SJSA1 (cell line): ENCODE data around the gene TERB1. TPM values are rescaled to one million over a fixed set of nuclear protein-coding genes. Genes with fewer than 3 reads are reported as not detected.
A peak's percentile ranks its signal among the peaks of the same experiment; 100 is the strongest.
"Not testable (repeated sequence)": the region's sequence is repeated elsewhere in the genome, so short reads cannot be mapped to it uniquely, and the experiment has no call there.

ENCODE experiments used
- DNase-seq, 2 experiments: peaks; one replicate each; pipeline ENCODE4 v3.0.0-alpha.2; 2015 to 2020; ENCODE audit warnings: low spot score in 2 of 2, low read depth in 1 of 2
- H3K27ac ChIP-seq: fragments of 250-450 bp; sonication (Bioruptor Pico); 2 replicates; pipeline ENCODE4 v1.5.1; 2020; ENCODE audit warnings: mild to moderate bottlenecking, moderate library complexity
- H3K27me3 ChIP-seq: fragments of 250-450 bp; sonication (Bioruptor Pico); replicated peaks from 2 replicates; pipeline ENCODE4 v1.5.1; 2020; ENCODE audit warnings: mild to moderate bottlenecking, moderate library complexity
- H3K36me3 ChIP-seq: fragments of 250-450 bp; sonication (Bioruptor Pico); 2 replicates; pipeline ENCODE4 v1.5.1; 2020; ENCODE audit warnings: mild to moderate bottlenecking
- H3K4me1 ChIP-seq: fragments of 250-450 bp; sonication (Bioruptor Pico); replicated peaks from 2 replicates; pipeline ENCODE4 v1.6.1; 2021; ENCODE audit warnings: mild to moderate bottlenecking
- H3K4me3 ChIP-seq: fragments of 250-450 bp; sonication (Bioruptor Pico); 2 replicates; pipeline ENCODE4 v1.5.1; 2020; ENCODE audit warnings: mild to moderate bottlenecking
- H3K9me3 ChIP-seq: fragments of 250-450 bp; sonication (Bioruptor Pico); replicated peaks from 2 replicates; pipeline ENCODE4 v1.5.1; 2020; ENCODE audit warnings: mild to moderate bottlenecking
- total RNA-seq: library from RNA; depleted of rRNA; stranded (reverse); fragments of >200 nt; shearing (Covaris generic); gene quantifications from 2 replicates; pipeline ENCODE4 v1.2.3, GENCODE V29; 2014

The TERB1 gene
- total RNA-seq, 1 experiment from 2014 or later, result 0.05 TPM

- no peak overlapping the region for H3K27ac ChIP-seq
- H3K4me1 ChIP-seq, result no peaks in the 10 kb centered on the region
- H3K36me3 ChIP-seq, result no peaks in the 10 kb centered on the region
- no peaks in the 10 kb centered on the region for H3K9me3 ChIP-seq
- no peak for DNase-seq
- H3K4me3 ChIP-seq, result no peak overlapping the region
- H3K27me3 ChIP-seq, result peaks cover 8% of the 10 kb centered on the region
Observed at GRCh38 chr16:66798161-66798560, 3.2 kb downstream of the TERB1 start.

DNA sequence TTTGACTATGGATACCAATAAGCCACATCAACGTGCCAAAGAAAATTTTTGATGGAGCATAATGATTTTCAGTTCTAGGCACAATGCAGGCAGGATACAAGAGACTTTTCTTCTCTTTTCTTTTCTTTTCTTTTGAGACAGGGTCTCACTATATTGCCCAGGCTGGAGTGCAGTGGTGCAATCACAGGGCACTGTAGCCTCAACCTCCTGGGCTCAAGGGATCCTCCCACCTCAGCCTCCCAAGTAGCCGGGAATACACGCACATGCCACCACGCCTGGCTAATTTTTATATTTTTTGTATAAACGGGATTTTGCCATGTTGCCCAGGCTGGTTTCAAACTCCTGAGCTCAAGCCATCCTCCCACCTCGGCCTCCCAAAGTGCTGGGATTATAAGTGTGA is 7.4 kb downstream of the TERB1 start:
- H3K4me3 ChIP-seq, H3K9me3 ChIP-seq, H3K36me3 ChIP-seq, H3K4me1 ChIP-seq, H3K27ac ChIP-seq, DNase-seq: not testable (repeated sequence)
- peaks cover 12% of the 10 kb centered on the region for H3K27me3 ChIP-seq

DNA sequence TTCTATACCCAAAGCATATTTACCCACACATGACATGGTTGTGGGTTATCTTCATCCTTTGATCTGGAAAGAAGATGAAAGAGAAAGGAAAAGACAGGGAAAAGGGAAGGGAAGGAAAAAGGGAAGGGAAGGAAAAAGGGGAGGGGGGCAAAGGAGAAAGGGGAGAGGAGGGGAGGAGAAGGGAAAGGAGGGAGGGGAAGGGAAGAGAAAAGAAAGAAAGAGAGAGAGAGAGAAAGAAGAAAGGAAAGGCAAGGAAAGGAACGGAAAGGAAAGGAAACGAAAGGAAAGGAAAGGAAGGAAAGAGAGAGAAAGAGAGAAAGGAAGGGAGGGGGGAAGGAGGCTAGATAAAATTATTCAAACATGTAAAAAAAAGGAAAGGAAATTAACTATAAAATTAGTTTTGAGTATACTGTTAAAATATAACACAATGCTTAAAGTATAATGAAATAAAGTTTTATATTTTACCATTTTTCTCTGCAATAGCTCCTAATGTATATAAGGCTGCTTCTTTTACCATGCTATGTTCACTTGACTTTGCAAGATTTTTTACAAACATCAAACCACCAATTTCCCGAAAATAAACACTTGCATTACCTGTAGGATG is 11.2 kb downstream of the TERB1 start:
- no peak overlapping the region for H3K4me3 ChIP-seq
- no peaks in the 10 kb centered on the region for H3K36me3 ChIP-seq
- H3K27ac ChIP-seq, result no peak overlapping the region
- DNase-seq, result no peak
- H3K27me3 ChIP-seq, result peaks cover 10% of the 10 kb centered on the region; the same call in 1 of the 2 replicates
- no peaks in the 10 kb centered on the region for H3K9me3 ChIP-seq
- no peaks in the 10 kb centered on the region for H3K4me1 ChIP-seq

GRCh38 chr16:66787427-66787826 is 14.0 kb downstream of the TERB1 start:
- DNase-seq, result no peak
- Histone ChIP-seq H3K36me3 (no peaks in the 10 kb centered on the region), H3K4me1 (no peaks in the 10 kb centered on the region), H3K27ac (no peak overlapping the region), H3K4me3 (no peak overlapping the region), H3K27me3 (peaks cover 7% of the 10 kb centered on the region; the same call in 1 of the 2 replicates), H3K9me3 (no peaks in the 10 kb centered on the region)

DNA sequence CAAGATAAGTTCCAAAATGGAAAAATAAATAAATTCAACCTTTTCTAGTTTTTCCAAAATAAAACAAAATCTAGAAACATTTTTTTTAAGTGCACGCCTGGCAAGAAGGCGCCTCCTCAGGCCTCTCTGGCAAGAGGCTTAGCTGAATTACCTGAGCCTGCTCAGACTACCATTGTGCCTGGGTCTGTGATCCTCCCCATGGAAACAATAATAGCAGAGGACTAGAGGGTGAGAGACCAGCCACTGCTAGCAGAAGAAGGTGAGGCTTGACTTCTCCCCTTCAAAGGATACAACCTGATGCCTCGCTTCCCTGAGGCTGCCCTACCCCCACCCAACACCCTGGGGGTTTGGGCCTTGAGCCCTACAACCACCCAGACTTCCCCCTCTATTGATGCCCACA is 14.8 kb downstream of the TERB1 start:
- Histone ChIP-seq H3K9me3 (no peaks in the 10 kb centered on the region), H3K4me3 (no peak overlapping the region), H3K36me3 (no peaks in the 10 kb centered on the region), H3K27me3 (peaks cover 6% of the 10 kb centered on the region; the same call in 1 of the 2 replicates), H3K27ac (no peak overlapping the region), H3K4me1 (no peaks in the 10 kb centered on the region)
- no peak for DNase-seq

GRCh38 chr16:66776457-66776856 is 24.9 kb downstream of the TERB1 start:
- H3K4me1 ChIP-seq, result no peaks in the 10 kb centered on the region
- H3K36me3 ChIP-seq, result no peaks in the 10 kb centered on the region
- H3K9me3 ChIP-seq, result no peaks in the 10 kb centered on the region
- no peaks in the 10 kb centered on the region for H3K27me3 ChIP-seq
- no peak overlapping the region for H3K4me3 ChIP-seq
- no peak overlapping the region for H3K27ac ChIP-seq
- DNase-seq, result no peak

DNA sequence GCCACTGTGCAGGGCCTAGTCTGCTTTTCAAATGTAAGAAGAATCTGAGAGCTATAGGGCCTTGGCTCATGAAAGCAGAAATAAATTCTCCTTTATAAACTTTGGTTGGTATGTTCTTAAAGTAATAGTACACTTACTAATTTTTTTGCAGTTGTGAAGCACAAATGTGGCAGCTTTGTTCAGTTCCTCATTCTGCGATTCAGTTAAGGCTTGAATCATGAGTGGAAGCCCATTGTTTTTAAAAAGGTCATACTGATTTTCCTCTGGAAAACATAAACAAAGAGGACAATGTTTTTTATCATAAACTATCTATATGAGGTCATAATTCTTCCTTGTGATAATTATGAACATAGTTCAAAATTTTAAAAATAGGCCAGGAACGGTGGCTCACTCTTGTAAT is 26.4 kb downstream of the TERB1 start:
- H3K4me1 ChIP-seq, result no peaks in the 10 kb centered on the region
- H3K36me3 ChIP-seq, result no peaks in the 10 kb centered on the region
- H3K27me3 ChIP-seq, result no peaks in the 10 kb centered on the region
- H3K9me3 ChIP-seq, result no peaks in the 10 kb centered on the region
- DNase-seq, result no peak
- H3K27ac ChIP-seq, result no peak overlapping the region
- H3K4me3 ChIP-seq, result no peak overlapping the region

DNA sequence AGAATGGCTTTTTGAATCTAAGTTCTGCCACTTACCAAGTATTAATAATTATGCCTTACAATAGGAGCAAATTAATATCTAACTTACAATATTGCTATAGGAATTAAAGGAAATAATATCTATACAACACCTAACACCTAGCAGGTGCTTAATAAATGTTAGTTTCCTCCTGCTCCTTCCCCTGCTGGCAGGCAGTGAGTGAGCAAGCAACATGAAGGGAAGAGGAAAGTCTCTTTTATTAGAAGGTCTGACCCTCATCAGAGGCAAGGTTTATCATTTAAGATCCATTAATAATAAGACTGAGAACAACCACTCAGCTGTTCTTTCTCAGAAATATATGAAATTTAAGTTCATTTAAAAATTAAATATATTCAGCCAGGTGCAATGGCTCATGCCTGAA is 43.3 kb downstream of the TERB1 start:
- Histone ChIP-seq H3K9me3 (no peaks in the 10 kb centered on the region), H3K4me3 (no peak overlapping the region), H3K27ac (no peak overlapping the region), H3K36me3 (no peaks in the 10 kb centered on the region), H3K4me1 (no peaks in the 10 kb centered on the region), H3K27me3 (peaks cover 50% of the 10 kb centered on the region)
- DNase-seq, result no peak

DNA sequence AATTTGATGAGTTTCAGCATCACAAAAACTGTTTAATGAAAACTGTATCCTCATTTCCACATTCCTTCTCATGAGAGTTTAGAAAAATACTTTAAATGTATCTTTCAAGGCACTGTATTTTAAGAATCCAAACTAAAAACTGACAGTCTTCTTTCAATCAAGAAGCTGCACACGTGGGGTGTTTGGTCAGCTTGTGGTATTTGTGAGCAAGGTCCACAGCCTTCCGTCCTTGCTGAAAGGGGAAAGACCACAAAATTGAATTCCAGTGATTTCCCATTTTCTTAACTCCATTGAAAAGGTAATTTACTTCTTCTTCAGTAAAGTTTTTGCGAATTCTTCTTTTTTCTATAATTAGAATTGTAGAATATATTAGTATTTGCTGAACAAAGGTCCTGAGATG is 46.6 kb downstream of the TERB1 start:
- 0 out of 2 replicates have a peak, but pooled peaks cover 4% of the 10 kb centered on the region for H3K9me3 ChIP-seq
- H3K27ac ChIP-seq, result no peak overlapping the region
- peaks cover 16% of the 10 kb centered on the region for H3K36me3 ChIP-seq
- no peak for DNase-seq
- no peak overlapping the region for H3K4me3 ChIP-seq
- peaks cover 15% of the 10 kb centered on the region for H3K4me1 ChIP-seq
- peaks cover 46% of the 10 kb centered on the region for H3K27me3 ChIP-seq

- no peak for DNase-seq
- Histone ChIP-seq H3K27ac (no peak overlapping the region), H3K4me3 (no peak overlapping the region), H3K27me3 (peaks cover 46% of the 10 kb centered on the region), H3K9me3 (0 out of 2 replicates have a peak, but pooled peaks cover 4% of the 10 kb centered on the region), H3K4me1 (peaks cover 15% of the 10 kb centered on the region), H3K36me3 (peaks cover 22% of the 10 kb centered on the region)
Observed at GRCh38 chr16:66754211-66754610, 47.2 kb downstream of the TERB1 start.

DNA sequence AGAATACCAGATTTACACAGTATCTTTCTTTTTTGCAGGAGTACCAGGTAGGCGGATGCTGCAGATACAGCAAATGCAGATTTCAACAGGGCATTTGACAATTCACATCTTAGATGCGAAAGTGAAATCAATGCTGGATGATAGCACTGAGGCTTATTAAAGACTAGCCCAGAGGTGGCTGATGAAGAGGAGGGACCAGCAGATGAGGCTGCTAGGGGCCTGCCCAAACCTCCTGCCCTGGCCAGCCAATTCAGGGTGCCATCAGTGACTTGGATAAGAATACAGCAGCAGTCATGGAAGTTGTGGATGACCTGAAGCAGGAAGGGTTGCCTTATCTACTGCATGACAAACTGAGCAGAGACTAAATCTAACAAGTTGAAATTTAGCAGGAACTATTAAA is 48.4 kb downstream of the TERB1 start:
- no peak for DNase-seq
- Histone ChIP-seq H3K36me3 (peaks cover 35% of the 10 kb centered on the region), H3K4me3 (no peak overlapping the region), H3K4me1 (peaks cover 15% of the 10 kb centered on the region), H3K27me3 (peaks cover 41% of the 10 kb centered on the region), H3K27ac (no peak overlapping the region), H3K9me3 (0 out of 2 replicates have a peak, but pooled peaks cover 4% of the 10 kb centered on the region)

DNA sequence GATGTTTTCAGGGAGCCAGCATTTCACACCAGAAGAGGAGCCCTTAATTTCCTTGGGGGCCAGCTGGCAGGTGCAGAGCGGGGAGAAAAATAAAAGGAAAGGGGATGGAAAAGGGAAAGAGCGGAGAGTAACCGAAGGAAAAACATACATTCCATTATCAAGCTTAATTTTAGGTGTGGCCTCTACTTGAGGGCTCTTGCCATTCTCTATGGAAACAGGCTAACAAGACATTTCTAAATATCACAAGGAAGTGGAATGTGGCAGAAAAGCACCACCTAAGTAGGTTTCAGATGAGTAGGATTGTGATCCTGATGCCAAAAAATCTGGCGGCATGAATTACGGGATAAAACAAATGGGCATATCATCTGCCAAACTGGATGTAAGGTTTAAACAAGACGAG is 49.0 kb downstream of the TERB1 start:
- H3K27me3 ChIP-seq, result peaks cover 35% of the 10 kb centered on the region
- 0 out of 2 replicates have a peak, but pooled peaks cover 4% of the 10 kb centered on the region for H3K9me3 ChIP-seq
- DNase-seq, result no peak
- no peak overlapping the region for H3K4me3 ChIP-seq
- H3K4me1 ChIP-seq, result peaks cover 15% of the 10 kb centered on the region
- H3K36me3 ChIP-seq, result peaks cover 40% of the 10 kb centered on the region
- H3K27ac ChIP-seq, result no peak overlapping the region

DNA sequence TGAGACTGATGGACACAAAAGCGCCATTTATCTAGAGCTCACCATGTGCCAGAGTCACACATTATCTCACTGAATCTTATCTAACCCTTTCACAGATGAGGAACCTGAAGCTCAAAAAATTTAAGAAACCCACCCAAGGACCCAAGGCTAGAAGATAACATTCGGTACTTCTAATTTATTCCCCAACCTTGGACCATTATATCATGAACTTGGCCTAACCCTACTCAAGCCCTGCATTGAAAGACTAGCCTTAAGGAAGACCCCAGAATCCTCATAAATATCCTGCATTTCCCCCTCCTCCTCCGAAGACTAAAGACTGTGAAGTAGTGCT is 49.4 kb downstream of the TERB1 start:
- peak overlapping the region; percentile 98 for H3K4me3 ChIP-seq
- peaks cover 44% of the 10 kb centered on the region for H3K36me3 ChIP-seq
- peaks cover 31% of the 10 kb centered on the region for H3K27me3 ChIP-seq
- DNase-seq, result no peak
- H3K27ac ChIP-seq, result no peak overlapping the region
- peaks cover 15% of the 10 kb centered on the region for H3K4me1 ChIP-seq
- H3K9me3 ChIP-seq, result 0 out of 2 replicates have a peak, but pooled peaks cover 4% of the 10 kb centered on the region

DNA sequence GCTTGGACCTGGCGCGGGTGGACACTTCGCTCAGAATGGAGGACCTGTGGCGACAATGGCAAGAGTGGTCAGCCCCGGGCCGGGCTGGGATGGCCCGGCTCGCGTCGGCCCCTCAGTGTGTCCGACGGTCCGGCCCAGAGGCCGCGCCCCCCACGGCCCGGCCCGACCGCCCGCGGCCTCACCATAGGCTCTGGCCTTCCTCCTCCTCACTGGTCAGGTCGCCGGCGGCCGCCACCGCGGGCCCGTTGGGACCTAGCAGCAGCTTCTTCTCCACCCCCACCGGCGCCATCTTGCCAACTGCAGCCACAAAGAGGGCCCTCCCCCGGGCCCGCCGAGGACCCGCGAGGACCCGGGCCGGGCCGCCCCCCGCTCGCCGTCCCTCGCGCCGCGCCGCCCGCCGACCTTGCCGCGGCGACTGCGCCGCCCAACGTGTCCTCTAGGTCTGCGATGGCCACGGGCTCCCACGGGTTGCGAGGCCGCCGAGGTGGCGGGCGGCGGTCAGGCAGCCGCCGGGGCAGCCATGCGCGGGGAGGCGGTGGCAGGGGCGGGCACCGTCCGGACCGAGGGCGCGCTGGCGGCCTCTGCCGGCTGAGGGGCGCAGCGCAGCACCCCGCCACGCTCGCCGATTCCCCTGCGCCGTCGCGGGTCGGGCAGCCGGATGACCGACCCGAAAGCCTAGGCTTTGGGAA is 49.9 kb downstream of the TERB1 start, which contains the start of gene DYNC1LI2:
Gene DYNC1LI2, minus strand, starts transcription at position 307 of the 689 bp plus-strand sequence. Its CDS starts 18 bp downstream, at position 289.
- Histone ChIP-seq H3K27me3 (peaks cover 26% of the 10 kb centered on the region), H3K4me1 (peaks cover 15% of the 10 kb centered on the region), H3K9me3 (0 out of 2 replicates have a peak, but pooled peaks cover 4% of the 10 kb centered on the region), H3K36me3 (peaks cover 49% of the 10 kb centered on the region), H3K27ac (peak within 1 kb of the TSS; percentile 97), H3K4me3 (peak within 1 kb of the TSS; percentile 98)
- peak; percentile 68 to 83 for DNase-seq
